ENCODE results near the gene TMEM51. TPM values are rescaled to one million over a fixed set of nuclear protein-coding genes. Genes with fewer than 3 reads are reported as not detected.

TMEM51 gene
- total RNA-seq, 1 donor from 2014 or later = 82.3 TPM

GRCh38 chr1:15259622-15260007 is 106.1 kb downstream of the TMEM51 start:
- Histone ChIP-seq H3K27me3 (ENCODE audit: control insufficient read depth, insufficient read depth, low read length) (no peaks in the 10 kb centered on the region), H3K36me3 (ENCODE audit: control insufficient read depth, insufficient read depth, low read length) (no peaks in the 10 kb centered on the region), H3K4me3 (ENCODE audit: low read depth, low read length) (no peak overlapping the region)
- no peak for DNase-seq (ENCODE audit: low read depth)
- TF ChIP-seq CTCF (IDR thresholded peaks at IDR 0.05; ENCODE audit: insufficient read depth, low read length, poor library complexity, severe bottlenecking) = no peak

- TF ChIP-seq CTCF (IDR thresholded peaks at IDR 0.05; ENCODE audit: insufficient read depth, low read length, poor library complexity, severe bottlenecking) = no peak
- H3K27me3 ChIP-seq (ENCODE audit: control insufficient read depth, insufficient read depth, low read length) = no peaks in the 10 kb centered on the region
- DNase-seq (ENCODE audit: low read depth) = no peak
Measured at GRCh38 chr1:15260418-15261154, 107.0 kb downstream of the TMEM51 start.

GRCh38 chr1:15261155-15262002 is 107.8 kb downstream of the TMEM51 start:
- no peaks in the 10 kb centered on the region for H3K36me3 ChIP-seq (ENCODE audit: control insufficient read depth, insufficient read depth, low read length)
- H3K27me3 ChIP-seq (ENCODE audit: control insufficient read depth, insufficient read depth, low read length) = no peaks in the 10 kb centered on the region
- no peak for TF ChIP-seq CTCF (IDR thresholded peaks at IDR 0.05; ENCODE audit: insufficient read depth, low read length, poor library complexity, severe bottlenecking)
- H3K4me3 ChIP-seq (ENCODE audit: low read depth, low read length) = no peak overlapping the region
- no peak for DNase-seq (ENCODE audit: low read depth)

More at GRCh38 chr1:15260418-15261154, 107.0 kb downstream of the TMEM51 start:
- Histone ChIP-seq H3K4me3 (ENCODE audit: low read depth, low read length) (no peak overlapping the region), H3K36me3 (ENCODE audit: control insufficient read depth, insufficient read depth, low read length) (no peaks in the 10 kb centered on the region)

- Histone ChIP-seq H3K4me3 (ENCODE audit: low read depth, low read length) (no peak overlapping the region), H3K27me3 (ENCODE audit: control insufficient read depth, insufficient read depth, low read length) (no peaks in the 10 kb centered on the region), H3K36me3 (ENCODE audit: control insufficient read depth, insufficient read depth, low read length) (no peaks in the 10 kb centered on the region)
- DNase-seq (ENCODE audit: low read depth) = no peak
- no peak for TF ChIP-seq CTCF (IDR thresholded peaks at IDR 0.05; ENCODE audit: insufficient read depth, low read length, poor library complexity, severe bottlenecking)
Measured at GRCh38 chr1:15262003-15262377, 108.4 kb downstream of the TMEM51 start.

- Histone ChIP-seq H3K4me3 (ENCODE audit: low read depth, low read length) (no peak overlapping the region), H3K27me3 (ENCODE audit: control insufficient read depth, insufficient read depth, low read length) (no peaks in the 10 kb centered on the region), H3K36me3 (ENCODE audit: control insufficient read depth, insufficient read depth, low read length) (no peaks in the 10 kb centered on the region)
- no peak for TF ChIP-seq CTCF (IDR thresholded peaks at IDR 0.05; ENCODE audit: insufficient read depth, low read length, poor library complexity, severe bottlenecking)
- no peak for DNase-seq (ENCODE audit: low read depth)
Measured at GRCh38 chr1:15262706-15263105, 109.2 kb downstream of the TMEM51 start.

Data from kidney epithelial cell (primary cell).